GM06990 (cell line): ENCODE results near the gene UBAP1L.
"Not testable (repeated sequence)": the region's sequence is repeated elsewhere in the genome, so short reads cannot be mapped to it uniquely, and the experiment has no call there.

Experiments used
- DNase-seq: peaks from one replicate; pipeline ENCODE4 v3.0.0-alpha.2; 2011; ENCODE audit not compliant: insufficient read length; ENCODE audit errors: extremely low read depth
- H3K27me3 ChIP-seq: replicated peaks from 2 replicates; pipeline ENCODE4 v1.6.0; 2011; ENCODE audit warnings: low read length; ENCODE audit not compliant: control insufficient read depth, insufficient read depth
- H3K36me3 ChIP-seq: 2 replicates; pipeline ENCODE4 v1.5.1; 2011; ENCODE audit warnings: low read length; ENCODE audit not compliant: control insufficient read depth, insufficient read depth
- H3K4me3 ChIP-seq: replicated peaks from 2 replicates; pipeline ENCODE4 v1.5.1; 2011; ENCODE audit warnings: low read depth, mild to moderate bottlenecking, control low read depth, low read length
- TF ChIP-seq, protein P1 (sequence below): IDR thresholded peaks from 2 replicates; pipeline ENCODE4 v1.5.1; 2011; ENCODE audit warnings: low read length, control low read depth, mild to moderate bottlenecking, inconsistent platforms; ENCODE audit not compliant: insufficient read depth, poor library complexity, severe bottlenecking

Gene UBAP1L

DNA sequence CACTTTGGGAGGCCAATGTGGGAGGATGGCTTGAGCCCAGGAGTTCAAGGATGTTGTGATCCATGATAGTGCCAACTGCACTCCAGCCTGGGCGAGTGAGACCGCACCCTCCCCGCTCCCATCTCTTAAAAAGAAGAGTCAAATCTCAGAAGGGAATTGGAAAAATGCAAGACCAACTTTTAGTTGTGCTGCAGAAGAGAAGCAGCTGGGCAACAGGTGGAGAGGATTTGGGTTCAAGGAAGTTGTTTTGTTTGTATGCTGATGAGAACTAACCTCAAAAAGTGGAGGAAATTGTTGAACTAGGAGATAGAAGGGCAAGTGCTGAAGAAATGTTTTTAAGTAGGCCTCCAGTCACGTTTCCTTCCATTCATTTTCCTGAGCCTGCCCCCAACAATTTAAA lies 31.4 kb upstream of the UBAP1L start:
- Histone ChIP-seq H3K4me3 (no peak overlapping the region), H3K36me3 (peaks cover 3% of the 10 kb centered on the region), H3K27me3 (no peaks in the 10 kb centered on the region)
- TF ChIP-seq, protein P1, sequence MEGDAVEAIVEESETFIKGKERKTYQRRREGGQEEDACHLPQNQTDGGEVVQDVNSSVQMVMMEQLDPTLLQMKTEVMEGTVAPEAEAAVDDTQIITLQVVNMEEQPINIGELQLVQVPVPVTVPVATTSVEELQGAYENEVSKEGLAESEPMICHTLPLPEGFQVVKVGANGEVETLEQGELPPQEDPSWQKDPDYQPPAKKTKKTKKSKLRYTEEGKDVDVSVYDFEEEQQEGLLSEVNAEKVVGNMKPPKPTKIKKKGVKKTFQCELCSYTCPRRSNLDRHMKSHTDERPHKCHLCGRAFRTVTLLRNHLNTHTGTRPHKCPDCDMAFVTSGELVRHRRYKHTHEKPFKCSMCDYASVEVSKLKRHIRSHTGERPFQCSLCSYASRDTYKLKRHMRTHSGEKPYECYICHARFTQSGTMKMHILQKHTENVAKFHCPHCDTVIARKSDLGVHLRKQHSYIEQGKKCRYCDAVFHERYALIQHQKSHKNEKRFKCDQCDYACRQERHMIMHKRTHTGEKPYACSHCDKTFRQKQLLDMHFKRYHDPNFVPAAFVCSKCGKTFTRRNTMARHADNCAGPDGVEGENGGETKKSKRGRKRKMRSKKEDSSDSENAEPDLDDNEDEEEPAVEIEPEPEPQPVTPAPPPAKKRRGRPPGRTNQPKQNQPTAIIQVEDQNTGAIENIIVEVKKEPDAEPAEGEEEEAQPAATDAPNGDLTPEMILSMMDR, result no peak
- DNase-seq, result no peak

DNA sequence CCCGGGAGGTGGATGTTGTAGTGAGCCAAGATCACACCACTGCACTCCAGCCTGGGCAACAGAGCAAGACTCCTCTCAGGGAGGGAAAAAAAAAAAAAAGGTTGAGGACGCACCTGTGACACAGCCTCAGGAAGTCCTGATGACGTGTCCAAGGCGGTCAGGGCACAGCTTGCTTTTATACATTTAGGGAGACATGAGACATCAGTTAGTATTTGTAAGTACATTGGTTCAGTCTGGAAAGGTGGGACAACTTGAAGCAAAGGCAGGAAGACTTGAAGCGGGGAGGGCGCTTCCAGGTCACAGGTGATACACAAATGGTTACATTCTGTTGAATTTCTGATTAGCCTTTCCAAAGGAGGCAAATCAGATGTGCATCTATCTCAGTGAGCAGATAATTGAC lies 23.6 kb upstream of the UBAP1L start:
- H3K4me3 ChIP-seq, H3K36me3 ChIP-seq, H3K27me3 ChIP-seq, DNase-seq: not testable (repeated sequence)

DNA sequence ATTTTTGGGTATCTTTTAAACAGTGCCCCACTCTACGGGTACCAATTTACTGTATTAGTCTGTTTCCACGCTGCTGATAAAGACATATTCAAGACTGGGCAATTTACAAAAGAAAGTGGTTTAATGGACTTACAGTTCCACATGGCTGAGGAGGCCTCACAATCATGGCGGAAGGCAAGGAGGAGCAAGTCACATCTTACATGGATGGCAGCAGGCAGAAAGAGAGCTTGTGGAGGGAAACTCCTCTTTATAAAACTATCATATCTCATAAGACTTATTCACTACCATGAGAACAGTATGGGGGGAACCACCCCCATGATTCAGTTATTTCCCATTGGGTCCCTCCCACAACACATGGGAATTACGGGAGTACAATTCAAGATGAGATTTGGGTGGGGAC lies 22.9 kb upstream of the UBAP1L start:
- not testable (repeated sequence) for H3K36me3 ChIP-seq, DNase-seq, H3K4me3 ChIP-seq, H3K27me3 ChIP-seq

DNA sequence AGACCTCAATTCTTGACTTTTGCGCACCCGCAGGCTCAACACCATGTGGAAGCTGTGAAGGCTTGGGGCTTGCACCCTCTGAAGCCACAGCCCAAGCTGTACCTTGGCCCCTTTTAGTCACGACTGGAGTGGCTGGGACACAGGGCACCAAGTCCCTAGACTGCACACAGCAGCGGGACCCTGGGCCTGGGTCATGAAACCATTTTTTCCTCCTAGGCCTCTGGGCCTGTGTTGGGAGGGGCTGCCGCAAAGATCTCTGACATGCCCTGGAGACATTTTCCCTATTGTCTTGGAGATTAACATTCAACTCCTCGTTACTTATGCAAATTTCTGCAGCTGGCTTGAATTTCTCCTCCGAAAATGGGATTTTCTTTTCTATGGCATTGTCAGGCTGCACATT lies 22.1 kb upstream of the UBAP1L start:
- DNase-seq, H3K36me3 ChIP-seq, H3K27me3 ChIP-seq, H3K4me3 ChIP-seq: not testable (repeated sequence)

DNA sequence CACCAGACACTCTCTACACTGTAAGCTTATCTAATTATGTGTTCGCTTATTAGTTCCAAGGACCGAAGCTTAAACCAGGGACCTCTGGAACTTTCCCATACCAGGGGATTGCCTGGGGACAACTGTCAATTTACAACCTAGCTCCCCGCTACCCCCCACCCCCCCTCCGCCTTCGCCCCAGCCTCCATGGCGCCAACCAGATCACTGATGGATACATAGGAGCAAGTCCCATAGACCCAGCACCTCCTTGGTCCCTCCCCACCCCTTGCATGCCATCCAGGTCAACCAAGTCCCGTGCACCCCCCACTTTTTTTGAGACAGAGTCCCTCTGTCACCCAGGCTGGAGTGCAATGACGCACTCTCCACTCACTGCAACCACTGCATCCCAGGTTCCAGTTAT lies 19.5 kb upstream of the UBAP1L start:
- H3K27me3 ChIP-seq, result no peaks in the 10 kb centered on the region
- TF ChIP-seq, protein P1, result no peak
- no peak for DNase-seq
- peak overlapping the region; percentile 56 for H3K4me3 ChIP-seq
- H3K36me3 ChIP-seq, result peaks cover 4% of the 10 kb centered on the region

DNA sequence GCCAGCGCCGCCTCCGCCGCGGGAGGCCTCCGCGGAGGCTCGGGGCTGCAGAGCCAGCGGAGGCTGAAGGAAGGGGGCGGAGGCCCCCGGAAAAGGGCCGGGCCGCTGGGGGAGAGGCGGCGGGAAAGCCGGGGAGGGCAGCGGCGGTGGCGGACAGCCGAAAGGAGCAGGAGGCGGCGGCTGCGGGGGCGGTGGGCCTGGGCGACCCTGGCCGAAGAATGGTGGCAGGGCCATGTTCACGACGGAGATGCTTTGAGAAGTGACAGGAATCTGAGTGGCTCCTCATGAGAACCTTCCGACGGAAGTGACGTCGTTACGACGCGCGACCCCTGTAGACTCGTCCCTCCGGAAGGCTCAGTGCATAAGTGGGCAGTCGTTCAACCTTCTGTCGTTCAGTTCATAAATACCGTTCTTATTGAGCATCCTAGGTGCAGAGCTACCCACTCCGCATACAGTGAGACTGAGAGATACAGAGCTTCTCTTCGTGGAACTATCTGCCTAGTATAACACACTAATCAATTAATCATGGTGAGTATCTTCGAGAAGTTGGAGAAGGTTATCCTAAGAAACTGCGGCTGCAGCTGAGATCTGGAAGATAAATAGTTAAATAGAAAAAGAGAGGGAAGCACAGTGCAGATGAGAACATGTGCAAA lies 18.7 kb upstream of the UBAP1L start, which contains the start of gene PDCD7:
Gene PDCD7 (minus strand): TSS at position 261 of the 653 bp plus-strand sequence. CDS start 27 bp downstream, at position 234.
- H3K36me3 ChIP-seq, result peaks cover 7% of the 10 kb centered on the region
- peak within 1 kb of the TSS; percentile 56 for H3K4me3 ChIP-seq
- H3K27me3 ChIP-seq, result no peaks in the 10 kb centered on the region
- peak; percentile 83 for DNase-seq
- TF ChIP-seq, protein P1, result no peak

DNA sequence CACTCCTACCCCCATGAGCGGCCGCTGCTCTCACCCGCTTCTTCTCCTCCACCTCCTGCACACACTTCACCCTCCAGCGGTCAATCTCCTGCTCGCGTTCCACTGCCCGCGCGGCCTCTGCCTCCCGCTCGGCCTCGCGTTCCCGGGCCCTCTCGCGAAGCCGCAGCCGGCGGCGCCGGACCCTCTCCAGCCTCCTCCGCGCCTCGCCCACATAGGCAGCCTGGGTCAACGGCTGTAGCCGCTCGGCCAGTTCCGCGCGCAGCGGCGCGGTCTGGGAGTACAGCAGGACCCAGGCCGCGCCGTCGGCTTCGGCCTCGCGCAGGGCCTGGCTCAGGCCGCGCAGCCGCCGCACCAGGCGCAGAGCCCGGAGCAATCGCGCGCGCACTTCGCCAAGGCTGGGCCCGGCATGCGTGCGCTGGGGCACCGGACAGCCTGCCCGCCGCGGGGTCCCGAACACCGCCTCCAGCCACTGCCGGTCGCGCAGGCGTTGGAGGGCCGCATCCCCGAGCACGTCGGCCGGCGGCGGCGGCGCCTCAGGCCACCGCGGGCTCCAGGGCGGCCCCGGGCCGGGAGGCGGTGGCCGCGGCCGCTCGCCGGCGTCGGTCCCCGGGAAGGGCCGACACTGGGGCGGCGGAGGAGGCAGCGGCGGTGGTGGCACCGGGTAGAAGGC lies 18.0 kb upstream of the UBAP1L start:
- peak; percentile 70 for DNase-seq
- TF ChIP-seq, protein P1, result no peak

More for the DNA sequence above, 18.0 kb upstream of the UBAP1L start:
- Histone ChIP-seq H3K4me3 (peak overlapping the region; percentile 56), H3K27me3 (no peaks in the 10 kb centered on the region), H3K36me3 (peaks cover 13% of the 10 kb centered on the region)
